DMS 273 (cell line): ENCODE measurements around the gene EXOC3L2.

Experiments
- DNase-seq: peaks from one replicate; lab custom pipeline; 2025; ENCODE audit not compliant: unreplicated experiment; lab: John Stamatoyannopoulos, UW

The EXOC3L2 gene

DNA sequence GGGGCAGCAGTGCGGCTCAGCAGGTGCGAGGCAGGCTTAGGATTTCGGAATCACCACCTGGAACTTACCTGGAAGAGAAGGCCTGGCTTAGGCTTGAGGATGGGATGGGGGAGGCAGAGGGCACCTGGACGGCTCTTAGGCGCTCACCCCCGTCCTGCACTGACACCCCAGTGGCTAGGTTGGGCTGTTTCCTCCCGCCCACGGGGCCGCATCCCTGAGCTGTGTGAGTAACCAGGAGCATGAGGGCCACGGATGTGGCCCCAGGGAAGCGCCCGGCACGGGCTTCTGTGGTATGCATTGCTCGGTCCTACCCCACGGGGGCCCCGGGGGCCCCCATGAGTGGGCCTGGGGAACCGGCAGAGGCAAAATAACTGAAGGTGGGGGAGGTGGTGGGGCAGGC, 82.1 kb downstream of the EXOC3L2 start:
- no peak for DNase-seq

DNA sequence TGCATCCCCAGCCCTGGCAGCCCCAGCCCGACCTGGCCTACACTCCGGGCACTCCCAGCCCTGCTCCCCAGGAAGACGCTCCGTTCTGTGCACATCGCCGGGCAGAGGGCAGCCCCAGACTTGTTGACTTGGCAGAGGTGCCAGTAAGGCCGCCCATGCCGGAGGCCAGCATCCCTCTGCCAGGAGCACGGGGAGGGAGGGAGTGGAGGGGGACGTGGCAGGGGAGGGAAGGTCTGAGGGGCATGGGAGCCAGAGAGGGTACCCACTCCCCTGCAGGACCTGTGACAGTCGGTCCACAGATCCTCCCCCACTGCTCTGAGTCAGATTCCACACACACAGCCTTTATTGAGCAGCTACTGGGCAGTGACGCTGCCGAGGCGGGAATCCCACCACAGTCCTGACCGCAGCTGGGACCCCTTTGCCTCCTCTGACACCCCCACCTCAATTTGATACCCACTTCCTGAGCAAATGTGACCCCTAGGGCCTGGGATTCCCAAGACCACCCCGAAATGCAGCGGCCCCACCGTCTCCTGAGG, 82.5 kb downstream of the EXOC3L2 start:
- DNase-seq: peak; percentile 33
